RWPE1 (cell line): ENCODE results near the gene OBP2A.

ENCODE experiments used
- CTCF ChIA-PET: fragments of 350-600 bp; sonication (Branson Sonifier 250); formaldehyde crosslinking; extraction: SDS; loops from one replicate; lab custom pipeline; 2021; lab: Yijun Ruan, JAX
- POLR2A ChIA-PET: fragments of 400-600 bp; formaldehyde crosslinking; extraction: SDS; loops from one replicate; lab custom pipeline; 2020; ENCODE audit warnings: antibody characterized with exemption; ENCODE audit not compliant: low non-redundant PET; lab: Yijun Ruan, JAX
- DNase-seq: peaks from one replicate; pipeline ENCODE4 v3.0.0; 2012; ENCODE audit warnings: low spot score
- H3K27ac ChIP-seq: fragments of 450-650 bp; 2 replicates; pipeline ENCODE4 v1.5.1; 2017
- TF ChIP-seq, protein P1 (sequence below): fragments of 450-650 bp; conservative IDR thresholded peaks from 2 replicates; pipeline ENCODE4 v1.5.1; 2017; ENCODE audit warnings: low read depth, mild to moderate bottlenecking

OBP2A gene

GRCh38 chr9:135521608-135522095 is 24.3 kb upstream of the OBP2A start:
- no peak for DNase-seq
- H3K27ac ChIP-seq, result no peak overlapping the region
- CTCF ChIA-PET, result no interaction called here
- POLR2A ChIA-PET, result no interaction called here
- TF ChIP-seq, protein P1, sequence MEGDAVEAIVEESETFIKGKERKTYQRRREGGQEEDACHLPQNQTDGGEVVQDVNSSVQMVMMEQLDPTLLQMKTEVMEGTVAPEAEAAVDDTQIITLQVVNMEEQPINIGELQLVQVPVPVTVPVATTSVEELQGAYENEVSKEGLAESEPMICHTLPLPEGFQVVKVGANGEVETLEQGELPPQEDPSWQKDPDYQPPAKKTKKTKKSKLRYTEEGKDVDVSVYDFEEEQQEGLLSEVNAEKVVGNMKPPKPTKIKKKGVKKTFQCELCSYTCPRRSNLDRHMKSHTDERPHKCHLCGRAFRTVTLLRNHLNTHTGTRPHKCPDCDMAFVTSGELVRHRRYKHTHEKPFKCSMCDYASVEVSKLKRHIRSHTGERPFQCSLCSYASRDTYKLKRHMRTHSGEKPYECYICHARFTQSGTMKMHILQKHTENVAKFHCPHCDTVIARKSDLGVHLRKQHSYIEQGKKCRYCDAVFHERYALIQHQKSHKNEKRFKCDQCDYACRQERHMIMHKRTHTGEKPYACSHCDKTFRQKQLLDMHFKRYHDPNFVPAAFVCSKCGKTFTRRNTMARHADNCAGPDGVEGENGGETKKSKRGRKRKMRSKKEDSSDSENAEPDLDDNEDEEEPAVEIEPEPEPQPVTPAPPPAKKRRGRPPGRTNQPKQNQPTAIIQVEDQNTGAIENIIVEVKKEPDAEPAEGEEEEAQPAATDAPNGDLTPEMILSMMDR, result no peak

DNA sequence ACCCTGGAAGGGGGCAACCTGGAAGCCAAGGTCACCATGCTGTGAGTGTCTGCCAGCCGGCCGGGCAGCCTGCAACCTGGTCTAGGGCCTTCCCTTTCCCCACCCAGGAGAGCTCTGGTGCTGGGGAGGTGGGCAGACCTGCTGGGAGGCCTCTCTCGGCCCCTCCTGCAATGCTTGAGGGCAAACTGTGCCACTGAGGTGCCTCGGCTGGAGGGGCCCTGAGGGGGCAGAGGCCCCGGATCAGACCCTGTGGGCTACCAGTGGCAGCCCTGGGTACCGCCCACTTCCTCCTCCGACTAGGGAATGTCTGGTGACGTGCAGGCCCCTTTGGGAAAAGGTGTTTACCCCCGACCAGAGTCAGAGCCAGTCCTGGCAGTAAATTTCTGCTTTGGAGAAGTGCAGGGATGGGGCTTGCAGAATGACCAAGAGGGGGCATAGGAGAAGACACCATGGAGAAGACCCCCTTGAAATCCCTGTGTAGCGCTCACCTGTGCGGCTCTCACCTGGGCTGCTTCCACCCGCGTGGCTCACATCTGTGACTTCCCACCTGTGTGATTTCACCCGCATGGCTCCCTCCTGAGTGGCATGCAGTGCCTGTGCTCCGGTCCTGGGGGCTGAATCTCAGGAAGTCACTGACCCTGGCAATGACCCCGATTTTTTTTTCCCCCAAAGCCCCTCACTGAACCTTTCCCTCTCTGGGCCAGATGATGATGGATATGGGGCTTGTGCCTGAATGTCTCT is 23.6 kb upstream of the OBP2A start:
- TF ChIP-seq, protein P1, result no peak
- no peak overlapping the region for H3K27ac ChIP-seq
- ChIA-PET POLR2A (no interaction called here), CTCF (no interaction called here)
- DNase-seq, result no peak

- CTCF ChIA-PET, result interaction anchor here (0.6 kb wide), 1 partner anchor 147 kb away, joined by 4 read pairs; no protein-coding TSS in a partner anchor
- no peak for DNase-seq
- POLR2A ChIA-PET, result no interaction called here
- no peak overlapping the region for H3K27ac ChIP-seq
- TF ChIP-seq, protein P1, result no peak
Measured at GRCh38 chr9:135522931-135523330, 23.0 kb upstream of the OBP2A start.

- CTCF ChIA-PET, result interaction anchor here (0.6 kb wide), 1 partner anchor 147 kb away, joined by 4 read pairs; no protein-coding TSS in a partner anchor
- TF ChIP-seq, protein P1, result no peak
- H3K27ac ChIP-seq, result no peak overlapping the region
- DNase-seq, result no peak
- POLR2A ChIA-PET, result no interaction called here
Measured at GRCh38 chr9:135523521-135524129, 22.3 kb upstream of the OBP2A start.

GRCh38 chr9:135524130-135524861 is 21.6 kb upstream of the OBP2A start:
- no peak overlapping the region for H3K27ac ChIP-seq
- POLR2A ChIA-PET, result interaction anchor here (0.5 kb wide), 1 partner anchor 25 kb away, joined by 4 read pairs; no protein-coding TSS in a partner anchor
- DNase-seq, result no peak
- CTCF ChIA-PET, result interaction anchor here (1.1 kb wide), 1 partner anchor 19 kb away, joined by 5 read pairs; no protein-coding TSS in a partner anchor
- TF ChIP-seq, protein P1, result no peak
